Adrenal gland (tissue), 12 donors: ENCODE measurements around the gene GMDS. TPM values are rescaled to one million over a fixed set of nuclear protein-coding genes. Genes with fewer than 3 reads are reported as not detected.

Experiments
- DNase-seq, 7 donors: peaks; one replicate each; pipeline ENCODE4 v3.0.0-alpha.2; 2019 to 2020
- H3K27ac ChIP-seq, 5 donors: fragments of 200-600 bp; sonication (generic) in 4 of 5; 1 replicate in 3 of 5; 2 replicates in 2 of 5; pipeline versions ENCODE4 v1.5.1 to v1.8.0; 2016 to 2020; ENCODE audit warnings: mild to moderate bottlenecking in 1 of 5
- H3K27me3 ChIP-seq: fragments of 200-600 bp; 2 replicates; pipeline ENCODE4 v1.8.0; 2021
- H3K36me3 ChIP-seq, 2 donors: fragments of 200-600 bp; replicated peaks in 1 of 2; 1 replicate in 1 of 2; 2 replicates in 1 of 2; pipeline versions ENCODE4 v1.5.1 to v1.8.0; 2018 to 2022
- H3K4me1 ChIP-seq, 2 donors: fragments of 200-600 bp; replicated peaks in 1 of 2; 1 replicate in 1 of 2; 2 replicates in 1 of 2; pipeline versions ENCODE4 v1.5.1 to v1.8.0; 2018 to 2021
- H3K4me3 ChIP-seq, 4 donors: fragments of 200-600 bp; sonication (generic) in 3 of 4; one replicate each; pipeline ENCODE4 v1.5.1; 2016 to 2018
- H3K9me3 ChIP-seq, 3 donors: fragments of 200-600 bp; sonication (generic) in 1 of 3; replicated peaks in 1 of 3; 1 replicate in 2 of 3; 2 replicates in 1 of 3; pipeline versions ENCODE4 v1.5.1 to v1.8.0; 2016 to 2021
- CTCF ChIP-seq, 6 experiments: fragments of 450-650 bp in 4 of 6; fragments of 200-600 bp in 2 of 6; sonication (generic) in 1 of 6; IDR thresholded peaks; 1 replicate in 5 of 6; 2 replicates in 1 of 6; pipeline versions ENCODE4 v1.5.1 to v1.8.0; 2016 to 2021; ENCODE audit warnings: antibody characterized with exemption in 6 of 6, mild to moderate bottlenecking in 2 of 6, moderate library complexity in 1 of 6
- POLR2A ChIP-seq, 2 donors: fragments of 450-650 bp; IDR thresholded peaks; one replicate each; pipeline ENCODE4 v1.6.1; 2017; ENCODE audit warnings: antibody characterized with exemption in 2 of 2, mild to moderate bottlenecking in 2 of 2, moderate library complexity in 1 of 2
- WGBS, 4 donors: extraction: QIAGEN DNeasy Blood & Tissue Kit in 2 of 4; methylation state at CpG; one replicate each; pipeline versions ENCODE4 v1.1.5 to v1.1.7; 2013 to 2017; 5-methylcytosine and 5-hydroxymethylcytosine counted together
- intact Hi-C, 2 donors: fragments of 100-400 bp; cut with DNase I; formaldehyde crosslinking; loops; one replicate each; pipeline versions ENCODE4 v1.14.1 to v1.15.0; 2022 to 2023
- polyA plus RNA-seq, 3 donors: library from polyadenylated mRNA; stranded (reverse); fragments of 200-250 nt in 2 of 3; fragments of 350-450 nt in 1 of 3; fragmentation: Illumina TruSeq in 1 of 3; extraction: RNeasy Lipid Tissue Mini Kit (QIAGEN cat#74804) in 1 of 3; gene quantifications; one replicate each; pipeline ENCODE4 v1.2.3, GENCODE V29; 2013 to 2014
- total RNA-seq, 9 donors: library from RNA; depleted of rRNA in 4 of 9; stranded (reverse); fragments of >200 nt in 4 of 9; fragments of 120-200 nt in 1 of 9; fragmentation: NEBNext Ultra II Directional in 1 of 9; extraction: Animal tissue kit (Norgen Biotek cat#: 25700) in 1 of 9; gene quantifications; one replicate each; pipeline versions ENCODE4 v1.1.0 to v1.2.4, GENCODE V29; 2013 to 2023
- donor health status: healthy with polysubstance abuse.
- donor health status: Bipolar disorder and iron deficiency.
- donor health status: DM: yes; HTN: yes; CAD: no.
- donor health status: DM: no; HTN: no; CAD: no.
- donor health status: DM: no; HTN: no; CAD: no.
- donor health status: DM: yes; HTN: yes; CAD: no.

Gene GMDS
- total and polyA plus RNA-seq, 12 donors = 8.5 to 39.2 (median 15.2) TPM

GRCh38 chr6:1841136-1841535 lies 404.3 kb downstream of the GMDS start:
- Histone ChIP-seq H3K27me3 (no peaks in the 10 kb centered on the region), H3K27ac (no peak overlapping the region), H3K4me1 (no peaks in the 10 kb centered on the region), H3K9me3 (no peaks in the 10 kb centered on the region), H3K36me3 (no peaks in the 10 kb centered on the region), H3K4me3 (no peak overlapping the region)
- intact Hi-C loops = no loop called here
- no peak for DNase-seq
- TF ChIP-seq POLR2A (IDR thresholded peaks at IDR 0.05) = no peak
- TF ChIP-seq CTCF (IDR thresholded peaks at IDR 0.05) = no peak
- 46 to 61% (median 47%) methylated on average over 3 of the region's 3 CpGs for WGBS, 4 donors

- intact Hi-C loops = no loop called here
- TF ChIP-seq POLR2A (IDR thresholded peaks at IDR 0.05) = no peak
- no peaks in the 10 kb centered on the region for H3K9me3 ChIP-seq
- H3K27ac ChIP-seq = peak overlapping the region in 1 of 5 donors; percentile 1
- no peak for DNase-seq
- no peaks in the 10 kb centered on the region for H3K36me3 ChIP-seq
- 79 to 88% (median 86%) methylated on average over 13 of the region's 13 CpGs for WGBS, 4 donors
- H3K27me3 ChIP-seq = no peaks in the 10 kb centered on the region
- no peaks in the 10 kb centered on the region for H3K4me1 ChIP-seq
- no peak overlapping the region for H3K4me3 ChIP-seq
Observed at GRCh38 chr6:1840491-1841121, 404.8 kb downstream of the GMDS start.

- intact Hi-C loops = no loop called here
- Histone ChIP-seq H3K4me1 (no peaks in the 10 kb centered on the region), H3K27me3 (no peaks in the 10 kb centered on the region), H3K36me3 (no peaks in the 10 kb centered on the region), H3K27ac (no peak overlapping the region), H3K9me3 (no peaks in the 10 kb centered on the region), H3K4me3 (no peak overlapping the region)
- no peak for DNase-seq
- TF ChIP-seq POLR2A (IDR thresholded peaks at IDR 0.05) (no peak), CTCF (IDR thresholded peaks at IDR 0.05) (no peak)
Observed at GRCh38 chr6:1839361-1839760, 406.0 kb downstream of the GMDS start.

- Histone ChIP-seq H3K9me3 (no peaks in the 10 kb centered on the region), H3K36me3 (no peaks in the 10 kb centered on the region), H3K27ac (no peak overlapping the region), H3K4me1 (peaks cover 0 to under 1% of the 10 kb centered on the region in 2 donors), H3K27me3 (no peaks in the 10 kb centered on the region), H3K4me3 (no peak overlapping the region)
- intact Hi-C loops = no loop called here
- no peak for DNase-seq
- TF ChIP-seq CTCF (IDR thresholded peaks at IDR 0.05) = no peak
- no peak for TF ChIP-seq POLR2A (IDR thresholded peaks at IDR 0.05)
- 85 to 93% (median 88%) methylated on average over 5 of the region's 5 CpGs for WGBS, 4 donors
Observed at GRCh38 chr6:1838604-1839213, 406.7 kb downstream of the GMDS start.

- intact Hi-C loops = no loop called here
- DNase-seq = no peak
- Histone ChIP-seq H3K27me3 (no peaks in the 10 kb centered on the region), H3K36me3 (no peaks in the 10 kb centered on the region), H3K27ac (peak overlapping the region in 1 of 5 donors; percentile 35), H3K4me1 (peaks cover 0 to 5% of the 10 kb centered on the region in 2 donors), H3K9me3 (no peaks in the 10 kb centered on the region), H3K4me3 (no peak overlapping the region)
- 60 to 83% (median 76%) methylated on average over 2 of the region's 2 CpGs for WGBS, 4 donors
- no peak for TF ChIP-seq POLR2A (IDR thresholded peaks at IDR 0.05)
Observed at GRCh38 chr6:1837826-1838225, 407.6 kb downstream of the GMDS start.
